Stimulated activated CD4-positive, alpha-beta T cell treated with anti-CD3 and anti-CD28 coated beads, Interleukin-4, amount 100 ng/mL, for 24 hours (primary cell): ENCODE results near the gene LPCAT3.

Experiments used
- DNase-seq: peaks from one replicate; pipeline ENCODE4 v3.0.0-alpha.2; 2020

The LPCAT3 gene

DNA sequence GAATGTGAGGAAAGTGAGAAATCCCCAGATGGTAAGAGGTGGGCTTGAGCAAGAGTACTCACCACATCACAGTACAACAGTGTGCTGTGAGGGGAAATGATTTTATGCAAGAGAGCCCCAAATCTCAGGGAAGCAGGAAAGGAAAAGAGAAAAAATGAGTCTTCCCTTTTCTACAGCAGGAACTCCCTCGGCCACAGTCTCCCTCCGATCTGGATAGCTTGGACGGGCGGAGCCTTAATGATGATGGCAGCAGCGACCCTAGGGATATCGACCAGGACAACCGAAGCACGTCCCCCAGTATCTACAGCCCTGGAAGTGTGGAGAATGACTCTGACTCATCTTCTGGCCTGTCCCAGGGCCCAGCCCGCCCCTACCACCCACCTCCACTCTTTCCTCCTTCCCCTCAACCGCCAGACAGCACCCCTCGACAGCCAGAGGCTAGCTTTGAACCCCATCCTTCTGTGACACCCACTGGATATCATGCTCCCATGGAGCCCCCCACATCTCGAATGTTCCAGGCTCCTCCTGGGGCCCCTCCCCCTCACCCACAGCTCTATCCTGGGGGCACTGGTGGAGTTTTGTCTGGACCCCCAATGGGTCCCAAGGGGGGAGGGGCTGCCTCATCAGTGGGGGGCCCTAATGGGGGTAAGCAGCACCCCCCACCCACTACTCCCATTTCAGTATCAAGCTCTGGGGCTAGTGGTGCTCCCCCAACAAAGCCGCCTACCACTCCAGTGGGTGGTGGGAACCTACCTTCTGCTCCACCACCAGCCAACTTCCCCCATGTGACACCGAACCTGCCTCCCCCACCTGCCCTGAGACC is 82.7 kb downstream of the LPCAT3 start:
- DNase-seq, result no peak

DNA sequence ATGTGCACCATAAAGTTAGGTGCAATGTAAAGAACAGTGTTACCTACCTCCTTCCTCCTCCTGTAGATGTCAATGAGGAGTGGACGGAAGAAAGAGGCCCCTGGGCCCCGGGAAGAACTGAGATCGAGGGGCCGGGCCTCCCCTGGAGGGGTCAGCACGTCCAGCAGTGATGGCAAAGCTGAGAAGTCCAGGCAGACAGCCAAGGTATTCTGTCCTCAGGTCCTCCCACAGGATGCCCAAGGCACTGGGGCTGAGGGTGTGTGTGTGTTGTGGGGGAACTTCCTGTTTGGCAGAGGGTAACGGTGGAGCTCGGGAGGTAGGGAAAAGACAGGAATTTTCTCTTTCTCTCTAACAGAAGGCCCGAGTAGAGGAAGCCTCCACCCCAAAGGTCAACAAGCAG is 84.2 kb downstream of the LPCAT3 start:
- no peak for DNase-seq

GRCh38 chr12:6932766-6933165 is 85.5 kb downstream of the LPCAT3 start:
- no peak for DNase-seq

DNA sequence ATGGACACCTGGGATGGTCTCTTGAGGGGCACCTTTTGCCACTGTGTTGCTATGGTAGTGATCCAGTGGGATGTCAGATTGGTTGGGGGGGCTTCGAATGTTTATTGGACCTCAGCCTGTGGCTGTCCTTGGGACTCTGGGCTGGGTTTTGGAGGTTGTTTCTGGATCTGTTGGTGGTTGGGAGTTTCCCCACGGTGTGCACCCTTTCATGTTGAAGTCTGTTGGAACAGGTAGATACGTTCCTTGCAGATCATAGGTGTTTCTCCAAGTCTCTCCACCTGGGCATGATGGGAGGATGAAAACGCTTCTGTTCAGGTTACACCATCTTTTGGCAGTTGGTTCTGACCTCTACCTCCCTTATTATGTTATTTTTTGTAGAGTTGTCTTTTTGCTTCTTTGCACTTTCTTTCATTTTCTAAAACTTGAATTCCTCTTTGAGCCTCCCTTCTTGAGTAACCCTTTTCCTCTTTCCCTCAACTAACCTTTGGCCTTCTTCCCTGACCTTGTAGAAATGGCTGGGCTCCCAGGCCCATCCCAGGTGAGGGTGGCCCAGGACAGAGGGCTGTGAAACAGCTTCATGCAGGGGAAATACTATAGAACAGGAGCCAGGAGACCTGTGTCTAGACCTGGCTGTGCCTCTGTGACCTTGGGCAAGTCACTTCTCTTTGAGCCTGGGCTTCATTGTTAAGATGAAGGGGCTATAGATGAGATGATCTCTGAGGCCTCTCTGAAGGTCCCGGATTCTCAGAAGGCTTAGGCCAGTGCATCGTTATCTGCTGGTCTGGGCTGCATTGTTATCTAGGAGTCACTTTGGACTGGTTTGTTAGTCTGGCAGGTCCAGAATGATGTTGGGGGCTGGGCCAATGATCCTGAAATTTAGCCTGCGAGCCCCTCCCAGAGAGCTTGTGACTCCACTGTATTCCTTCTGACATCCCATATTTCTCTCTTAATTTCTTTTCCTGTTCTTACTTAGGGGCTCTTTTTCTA is 88.5 kb downstream of the LPCAT3 start:
- no peak for DNase-seq

DNA sequence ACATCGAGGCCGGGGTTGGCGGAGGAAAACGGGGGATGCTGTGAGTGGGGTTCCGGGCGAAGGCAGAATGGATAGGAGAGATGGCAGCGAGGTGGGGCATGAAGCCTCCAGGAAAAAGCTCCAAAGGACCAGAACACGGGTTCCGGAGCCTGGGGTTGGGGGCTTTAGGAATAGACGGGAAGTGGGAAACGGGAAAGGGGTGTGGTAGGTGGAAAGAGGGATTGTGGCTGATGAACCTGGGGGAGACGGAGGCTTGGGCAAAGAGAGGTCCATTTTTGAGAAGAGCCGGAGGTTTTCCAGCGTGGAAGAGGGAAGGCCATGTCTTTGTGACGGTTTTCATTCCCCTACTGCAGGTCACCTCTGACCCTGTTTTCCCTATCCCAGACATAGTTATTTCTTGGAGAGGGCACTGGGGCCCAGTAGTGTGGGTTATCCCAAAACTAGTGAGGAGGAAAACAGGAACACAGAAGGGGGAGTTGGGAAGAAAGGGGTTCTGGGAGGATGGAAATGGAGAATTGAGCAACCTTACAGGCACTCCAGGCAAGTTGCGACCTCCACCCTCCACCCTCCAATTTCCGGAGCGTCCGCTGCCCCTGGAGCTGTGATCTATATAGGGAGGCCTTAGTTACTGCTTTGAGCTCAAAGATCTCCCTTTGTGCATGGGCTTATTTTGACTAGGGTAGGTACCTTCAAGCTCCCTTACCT is 89.4 kb downstream of the LPCAT3 start:
- DNase-seq, result no peak

- DNase-seq, result no peak
Observed at GRCh38 chr12:6928022-6928702, 90.1 kb downstream of the LPCAT3 start.

DNA sequence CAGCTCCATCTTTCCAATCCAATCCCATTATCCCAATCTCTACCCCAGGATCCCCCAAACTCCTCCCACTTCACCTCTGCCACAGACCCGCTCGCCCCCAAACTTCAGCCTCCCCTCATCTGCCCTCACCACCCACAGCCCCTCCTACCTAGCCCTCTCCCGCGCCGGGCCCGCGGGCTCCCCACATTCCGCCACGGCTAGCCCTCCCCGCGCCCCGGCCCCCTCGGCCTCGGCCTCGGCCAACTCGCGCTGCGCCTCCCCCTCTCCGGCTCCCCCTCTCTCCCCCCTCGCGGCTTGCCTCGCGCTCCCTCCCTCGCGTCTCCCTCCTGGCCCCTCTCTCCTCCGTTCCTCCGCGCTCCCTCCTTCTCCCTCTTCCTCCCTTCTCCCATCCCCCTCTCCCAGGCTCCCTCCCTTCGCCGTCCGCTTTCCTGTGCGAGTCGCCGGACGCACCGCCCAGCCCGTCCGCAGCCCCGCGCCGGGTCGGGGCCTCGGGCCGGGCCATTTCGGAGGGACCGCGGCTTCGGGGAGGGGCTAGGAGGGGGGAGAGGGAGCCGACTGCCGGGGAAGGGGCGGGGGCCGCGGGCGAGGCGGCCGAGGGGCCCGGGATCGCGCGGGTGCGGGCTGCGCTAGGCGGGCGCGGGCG is 90.8 kb downstream of the LPCAT3 start, which contains the start of gene ATN1:
ATN1 (plus strand) TSS at position 581 of the 643 bp plus-strand sequence. CDS start 6,043 bp downstream, outside the sequence.
- peak; percentile 53 for DNase-seq
